ENCODE results near the gene NCOR1.

Gene NCOR1

GRCh38 chr17:16002708-16003260 lies 212.6 kb downstream of the NCOR1 start:
- Histone ChIP-seq H3K79me2 (ENCODE audit: insufficient read depth, low read length) (peaks cover 21% of the 10 kb centered on the region), H2AFZ (ENCODE audit: low read depth, low read length, severe bottlenecking) (no peak overlapping the region)

GRCh38 chr17:16001226-16001897 lies 214.0 kb downstream of the NCOR1 start:
- H3K27ac ChIP-seq (ENCODE audit: low read depth, low read length): no peak overlapping the region
- H3K79me2 ChIP-seq (ENCODE audit: insufficient read depth, low read length): peaks cover 21% of the 10 kb centered on the region
- peaks cover 13% of the 10 kb centered on the region for H3F3A ChIP-seq (ENCODE audit: insufficient read depth)
- peak overlapping the region; percentile 69 for H3K4me3 ChIP-seq (ENCODE audit: insufficient read depth, low read length, poor library complexity, severe bottlenecking)
- no peaks in the 10 kb centered on the region for H4K20me1 ChIP-seq (ENCODE audit: low read depth, low read length)
- peak overlapping the region; percentile 73; the same call in 1 of the 2 replicates for H3K9ac ChIP-seq (ENCODE audit: low read length)
- no peaks in the 10 kb centered on the region for H3K9me2 ChIP-seq (replicated peaks; ENCODE audit: insufficient read depth, low read length)
- no peaks in the 10 kb centered on the region for H3K9me3 ChIP-seq (ENCODE audit: insufficient read depth, low read length)
- H3K4me2 ChIP-seq (ENCODE audit: low read depth, low read length, poor library complexity, severe bottlenecking): peak overlapping the region; percentile 80
- H3K36me3 ChIP-seq (ENCODE audit: low read length): peaks cover 36% of the 10 kb centered on the region
- no peaks in the 10 kb centered on the region for H3K27me3 ChIP-seq (ENCODE audit: low read length)
- H2AFZ ChIP-seq (ENCODE audit: low read depth, low read length, severe bottlenecking): no peak overlapping the region
- no peak for TF ChIP-seq EZH2phosphoT487 (conservative IDR thresholded peaks at IDR 0.05; ENCODE audit: low read length)
- TF ChIP-seq CTCF (IDR thresholded peaks at IDR 0.05; ENCODE audit: insufficient read depth, low read length, poor library complexity, severe bottlenecking): no peak

More at GRCh38 chr17:16002708-16003260, 212.6 kb downstream of the NCOR1 start:
- Histone ChIP-seq H4K20me1 (ENCODE audit: low read depth, low read length) (no peaks in the 10 kb centered on the region), H3K9me3 (ENCODE audit: insufficient read depth, low read length) (no peaks in the 10 kb centered on the region), H3K9me2 (replicated peaks; ENCODE audit: insufficient read depth, low read length) (no peaks in the 10 kb centered on the region), H3F3A (ENCODE audit: insufficient read depth) (peaks cover 10% of the 10 kb centered on the region), H3K27ac (ENCODE audit: low read depth, low read length) (no peak overlapping the region), H3K36me3 (ENCODE audit: low read length) (peaks cover 43% of the 10 kb centered on the region), H3K27me3 (ENCODE audit: low read length) (no peaks in the 10 kb centered on the region), H3K4me2 (ENCODE audit: low read depth, low read length, poor library complexity, severe bottlenecking) (no peak overlapping the region), H3K9ac (ENCODE audit: low read length) (no peak overlapping the region), H3K4me3 (ENCODE audit: insufficient read depth, low read length, poor library complexity, severe bottlenecking) (no peak overlapping the region)
- TF ChIP-seq CTCF (IDR thresholded peaks at IDR 0.05; ENCODE audit: insufficient read depth, low read length, poor library complexity, severe bottlenecking) (no peak), EZH2phosphoT487 (conservative IDR thresholded peaks at IDR 0.05; ENCODE audit: low read length) (no peak)

- peaks cover 32% of the 10 kb centered on the region for H3K36me3 ChIP-seq (ENCODE audit: low read length)
These were observed 215.1 kb downstream of the NCOR1 start for GRCh38 chr17:15999974-16000827.

More at GRCh38 chr17:15999974-16000827, 215.1 kb downstream of the NCOR1 start:
- Histone ChIP-seq H3K9me3 (ENCODE audit: insufficient read depth, low read length) (no peaks in the 10 kb centered on the region), H3K9ac (ENCODE audit: low read length) (peak overlapping the region; percentile 73), H3K4me2 (ENCODE audit: low read depth, low read length, poor library complexity, severe bottlenecking) (peak overlapping the region; percentile 80), H3K79me2 (ENCODE audit: insufficient read depth, low read length) (peaks cover 21% of the 10 kb centered on the region), H4K20me1 (ENCODE audit: low read depth, low read length) (no peaks in the 10 kb centered on the region), H2AFZ (ENCODE audit: low read depth, low read length, severe bottlenecking) (peak overlapping the region; percentile 58), H3K9me2 (replicated peaks; ENCODE audit: insufficient read depth, low read length) (no peaks in the 10 kb centered on the region), H3K27me3 (ENCODE audit: low read length) (no peaks in the 10 kb centered on the region), H3K27ac (ENCODE audit: low read depth, low read length) (peak overlapping the region; percentile 87), H3K4me3 (ENCODE audit: insufficient read depth, low read length, poor library complexity, severe bottlenecking) (peak overlapping the region; percentile 69), H3F3A (ENCODE audit: insufficient read depth) (peaks cover 13% of the 10 kb centered on the region)
- TF ChIP-seq CTCF (IDR thresholded peaks at IDR 0.05; ENCODE audit: insufficient read depth, low read length, poor library complexity, severe bottlenecking): no peak
- no peak for TF ChIP-seq EZH2phosphoT487 (conservative IDR thresholded peaks at IDR 0.05; ENCODE audit: low read length)
